GM23338 (cell line): ENCODE results near the gene UTP3. TPM values are rescaled to one million over a fixed set of nuclear protein-coding genes. Genes with fewer than 3 reads are reported as not detected.

Experiments used
- ATAC-seq: fragments of 200-7000 bp; cut with Tn5 transposase; 3 replicates; pipeline ENCODE4 v1.9.1; 2020
- DNase-seq: peaks from one replicate; pipeline ENCODE4 v3.0.0-alpha.2; 2015; ENCODE audit warnings: low spot score
- H2AFZ ChIP-seq: fragments of 200-600 bp; sonication (generic); 2 replicates; pipeline ENCODE4 v1.8.0; 2016; ENCODE audit warnings: antibody characterized with exemption, mild to moderate bottlenecking, moderate library complexity
- H3F3A ChIP-seq: fragments of 200-600 bp; sonication (generic); replicated peaks from 2 replicates; pipeline ENCODE4 v1.8.0; 2017; ENCODE audit warnings: antibody characterized with exemption, mixed run types, low read depth
- H3K27ac ChIP-seq: fragments of 200-600 bp; sonication (generic); 2 replicates; pipeline ENCODE4 v1.6.1; 2016; ENCODE audit warnings: low read depth
- H3K27me3 ChIP-seq: fragments of 200-600 bp; sonication (generic); 2 replicates; pipeline ENCODE4 v1.8.0; 2016; ENCODE audit warnings: mild to moderate bottlenecking, mixed run types, moderate library complexity; ENCODE audit not compliant: insufficient read depth
- H3K36me3 ChIP-seq: fragments of 200-600 bp; sonication (generic); 2 replicates; pipeline ENCODE4 v1.8.0; 2016; ENCODE audit warnings: mild to moderate bottlenecking; ENCODE audit not compliant: insufficient read depth
- H3K4me1 ChIP-seq: fragments of 200-600 bp; sonication (generic); 2 replicates; pipeline ENCODE4 v1.8.0; 2016; ENCODE audit warnings: mild to moderate bottlenecking, moderate library complexity; ENCODE audit not compliant: insufficient read depth
- H3K4me2 ChIP-seq: fragments of 200-600 bp; sonication (generic); 2 replicates; pipeline ENCODE4 v1.7.1; 2017; ENCODE audit warnings: mixed run types
- H3K4me3 ChIP-seq: fragments of 200-600 bp; sonication (generic); 2 replicates; pipeline ENCODE4 v1.6.1; 2016; ENCODE audit warnings: mixed run types
- H3K79me2 ChIP-seq: fragments of 200-600 bp; sonication (generic); replicated peaks from 2 replicates; pipeline ENCODE4 v1.8.0; 2017; ENCODE audit warnings: mild to moderate bottlenecking; ENCODE audit not compliant: insufficient read depth
- H3K9me2 ChIP-seq: fragments of 200-600 bp; sonication (generic); 2 replicates; pipeline ENCODE4 v1.8.0; 2017; ENCODE audit not compliant: insufficient read depth
- H4K20me1 ChIP-seq: fragments of 200-600 bp; sonication (generic); replicated peaks from 2 replicates; pipeline ENCODE4 v1.8.0; 2017; ENCODE audit warnings: mild to moderate bottlenecking; ENCODE audit not compliant: insufficient read depth
- H3K27ac Mint-ChIP-seq: 2 replicates; pipeline ENCODE4 v1.8.0; 2020; ENCODE audit warnings: inconsistent platforms, mild to moderate bottlenecking, moderate library complexity, mixed read lengths
- H3K27me3 Mint-ChIP-seq: 3 replicates; pipeline ENCODE4 v1.8.0; 2022; ENCODE audit warnings: low read depth, mild to moderate bottlenecking, moderate library complexity, mixed read lengths, inconsistent platforms; ENCODE audit not compliant: insufficient read depth, poor library complexity
- H3K36me3 Mint-ChIP-seq: 3 replicates; pipeline ENCODE4 v1.8.0; 2021; ENCODE audit warnings: low read depth, mild to moderate bottlenecking, inconsistent platforms, moderate library complexity, mixed read lengths
- H3K4me1 Mint-ChIP-seq: 3 replicates; pipeline ENCODE4 v1.8.0; 2020; ENCODE audit warnings: mild to moderate bottlenecking, inconsistent platforms, mixed read lengths
- H3K4me3 Mint-ChIP-seq: 3 replicates; pipeline ENCODE4 v1.8.0; 2021; ENCODE audit warnings: moderate library complexity, mild to moderate bottlenecking, inconsistent platforms, mixed read lengths
- H3K9me3 Mint-ChIP-seq: 3 replicates; pipeline ENCODE4 v1.8.0; 2020; ENCODE audit warnings: moderate library complexity, mild to moderate bottlenecking, inconsistent platforms, mixed read lengths
- EZH2phosphoT487 ChIP-seq: fragments of 200-600 bp; sonication (generic); IDR thresholded peaks from one replicate; pipeline ENCODE4 v1.8.1; 2018; ENCODE audit warnings: antibody characterized with exemption; ENCODE audit not compliant: unreplicated experiment
- NANOG ChIP-seq: IDR thresholded peaks from 2 replicates; pipeline ENCODE4 v1.6.1; 2016; ENCODE audit warnings: antibody characterized with exemption, borderline replicate concordance
- POLR2AphosphoS5 ChIP-seq: IDR thresholded peaks from 2 replicates; pipeline ENCODE4 v1.6.1; 2016; ENCODE audit warnings: antibody characterized with exemption, low read depth
- ZNF462 ChIP-seq: fragments of 250-450 bp; sonication (Bioruptor Pico); IDR thresholded peaks from 2 replicates; pipeline ENCODE4 v1.5.0; 2020; ENCODE audit warnings: mild to moderate bottlenecking, moderate library complexity
- polyA plus RNA-seq: library from polyadenylated mRNA; unstranded; fragments of >200 nt; fragmentation: Nextera tagmentation; extraction: Ambion mirVana; gene quantifications from 2 replicates; pipeline ENCODE4 v1.2.1, GENCODE V29; 2016
- total RNA-seq: library from RNA; depleted of rRNA; stranded (reverse); fragments of >200 nt; shearing (Covaris generic); gene quantifications from 2 replicates; pipeline ENCODE4 v1.2.3, GENCODE V29; 2014

Gene UTP3
- total and polyA plus RNA-seq, 2 experiments from 2014 or later, result 36.9 to 44.3 TPM

GRCh38 chr4:70712150-70712549, 23.8 kb downstream of the UTP3 start:
- H3K27ac Mint-ChIP-seq, result no peak overlapping the region
- TF ChIP-seq POLR2AphosphoS5, result no peak
- no peak for TF ChIP-seq NANOG
- no peak for TF ChIP-seq EZH2phosphoT487
- no peak for TF ChIP-seq ZNF462

GRCh38 chr4:70712604-70713452, 24.5 kb downstream of the UTP3 start:
- Histone ChIP-seq H3K4me1 (peaks cover 14% of the 10 kb centered on the region; the same call in 1 of the 2 replicates), H3K4me2 (no peak overlapping the region)
- no peaks in the 10 kb centered on the region; the same call in 2 of the 3 replicates for H3K9me3 Mint-ChIP-seq

More at GRCh38 chr4:70712150-70712549, 23.8 kb downstream of the UTP3 start:
- ATAC-seq (no peak), DNase-seq (no peak)
- no peak overlapping the region for H3K4me2 ChIP-seq
- H3K79me2 ChIP-seq, result peaks cover 47% of the 10 kb centered on the region
- Mint-ChIP-seq H3K4me1 (peaks cover 32% of the 10 kb centered on the region; the same call in 2 of the 3 replicates), H3K36me3 (no peaks in the 10 kb centered on the region), H3K9me3 (no peaks in the 10 kb centered on the region; the same call in 2 of the 3 replicates), H3K27me3 (peaks cover 3% of the 10 kb centered on the region), H3K4me3 (no peak overlapping the region)
- H3F3A ChIP-seq, result no peaks in the 10 kb centered on the region
- H4K20me1 ChIP-seq, result no peaks in the 10 kb centered on the region
- H3K4me1 ChIP-seq, result peaks cover 14% of the 10 kb centered on the region; the same call in 1 of the 2 replicates
- H3K27me3 ChIP-seq, result peaks cover 4% of the 10 kb centered on the region; the same call in 1 of the 2 replicates
- H3K27ac ChIP-seq, result no peak overlapping the region
- H3K4me3 ChIP-seq, result no peak overlapping the region
- H2AFZ ChIP-seq, result no peak overlapping the region
- no peaks in the 10 kb centered on the region for H3K9me2 ChIP-seq
- H3K36me3 ChIP-seq, result no peaks in the 10 kb centered on the region; the same call in 1 of the 2 replicates

More at GRCh38 chr4:70712604-70713452, 24.5 kb downstream of the UTP3 start:
- Histone ChIP-seq H3K36me3 (no peaks in the 10 kb centered on the region; the same call in 1 of the 2 replicates), H4K20me1 (no peaks in the 10 kb centered on the region), H3K27me3 (no peaks in the 10 kb centered on the region), H2AFZ (no peak overlapping the region), H3K27ac (no peak overlapping the region), H3K4me3 (no peak overlapping the region), H3F3A (no peaks in the 10 kb centered on the region), H3K79me2 (peaks cover 40% of the 10 kb centered on the region), H3K9me2 (no peaks in the 10 kb centered on the region)
- H3K4me1 Mint-ChIP-seq, result peaks cover 32% of the 10 kb centered on the region; the same call in 2 of the 3 replicates
- TF ChIP-seq EZH2phosphoT487, result no peak
- DNase-seq (no peak), ATAC-seq (peak; percentile 55; the same call in 1 of the 3 replicates)
- peaks cover 3% of the 10 kb centered on the region for H3K27me3 Mint-ChIP-seq
- H3K27ac Mint-ChIP-seq, result no peak overlapping the region
- H3K36me3 Mint-ChIP-seq, result no peaks in the 10 kb centered on the region
- H3K4me3 Mint-ChIP-seq, result no peak overlapping the region
